ENCODE measurements around the gene PRAMEF18.
"Not testable (repeated sequence)": the region's sequence is repeated elsewhere in the genome, so short reads cannot be mapped to it uniquely, and the experiment has no call there.

GRCh38 chr1:13232056-13232455, 6.1 kb upstream of the PRAMEF18 start:
- not testable (repeated sequence) for TF ChIP-seq CTCF, POLR2A, EP300 (IDR thresholded peaks at IDR 0.05)
